HepG2 (cell line): ENCODE measurements around the gene PMM2. TPM values are rescaled to one million over a fixed set of nuclear protein-coding genes. Genes with fewer than 3 reads are reported as not detected.

ENCODE experiments used
- EED ChIP-seq: sonication (generic); formaldehyde crosslinking; IDR thresholded peaks from 2 replicates; pipeline ENCODE4 v1.5.0; 2020; ENCODE audit warnings: mild to moderate bottlenecking, missing genetic modification reagents
- FOXO4 ChIP-seq: sonication (generic); formaldehyde crosslinking; conservative IDR thresholded peaks from 2 replicates; pipeline ENCODE4 v1.8.1; 2023; ENCODE audit warnings: missing genetic modification reagents
- MEIS1 ChIP-seq: sonication (generic); formaldehyde crosslinking; IDR thresholded peaks from 2 replicates; pipeline ENCODE4 v1.9.0; 2021; ENCODE audit warnings: mild to moderate bottlenecking, missing genetic modification reagents, moderate library complexity, borderline replicate concordance
- NBN ChIP-seq: fragments of 450-650 bp; conservative IDR thresholded peaks from 2 replicates; pipeline ENCODE4 v1.6.1; 2017
- PHB2 ChIP-seq: fragments of 450-650 bp; IDR thresholded peaks from 2 replicates; pipeline ENCODE4 v1.6.1; 2018; ENCODE audit not compliant: partially characterized antibody
- RBM39 ChIP-seq: fragments of 200-400 bp; formaldehyde crosslinking; IDR thresholded peaks from one replicate; pipeline ENCODE4 v1.6.1; 2018; ENCODE audit warnings: antibody characterized with exemption, mild to moderate bottlenecking, low read depth, low read length; ENCODE audit not compliant: poor library complexity, severe bottlenecking
- SP4 ChIP-seq: sonication (generic); formaldehyde crosslinking; IDR thresholded peaks from 2 replicates; pipeline ENCODE4 v1.8.1; 2023; ENCODE audit warnings: mild to moderate bottlenecking, missing genetic modification reagents
- TERF1 ChIP-seq: sonication (generic); formaldehyde crosslinking; IDR thresholded peaks from 2 replicates; pipeline ENCODE4 v1.8.0; 2022; ENCODE audit warnings: mild to moderate bottlenecking, missing genetic modification reagents, moderate library complexity
- ZBTB1 ChIP-seq: sonication (generic); formaldehyde crosslinking; IDR thresholded peaks from 2 replicates; pipeline ENCODE4 v1.4.0; 2020; ENCODE audit warnings: missing genetic modification reagents, borderline replicate concordance
- ZMYM4 ChIP-seq: sonication (generic); formaldehyde crosslinking; IDR thresholded peaks from 2 replicates; pipeline ENCODE4 v1.8.1; 2023; ENCODE audit warnings: mild to moderate bottlenecking, missing genetic modification reagents
- ZNF577 ChIP-seq: sonication (generic); formaldehyde crosslinking; IDR thresholded peaks from 2 replicates; pipeline ENCODE4 v1.4.0; 2020; ENCODE audit warnings: mild to moderate bottlenecking, low read depth, missing genetic modification reagents, borderline replicate concordance
- polyA plus RNA-seq, 8 experiments: library from polyadenylated mRNA; depleted of rRNA in 3 of 8; stranded (reverse) in 7 of 8; unstranded in 1 of 8; fragments of >200 nt; fragmentation: Illumina TruSeq in 4 of 8; extraction: Trizol in 4 of 8; gene quantifications; 2 replicates each; pipeline versions ENCODE4 v1.2.1 to v1.2.3, GENCODE V29; 2011 to 2016; ENCODE audit warnings: low read depth in 4 of 8, missing spikeins in 1 of 8, mixed read lengths in 1 of 8; ENCODE audit not compliant: insufficient read depth in 1 of 8
- total RNA-seq, 5 experiments: library from RNA; depleted of rRNA; stranded (reverse); fragments of >200 nt; fragmentation: Illumina TruSeq; extraction: Trizol; gene quantifications; 2 replicates each; pipeline ENCODE4 v1.2.3, GENCODE V29; 2016; ENCODE audit warnings: low read depth in 1 of 5
- TF ChIP-seq, protein P1 (sequence below): sonication (generic); formaldehyde crosslinking; IDR thresholded peaks from 2 replicates; pipeline ENCODE4 v1.5.0; 2020; ENCODE audit warnings: mild to moderate bottlenecking, missing genetic modification reagents, borderline replicate concordance
- TF ChIP-seq, protein P2 (sequence below): sonication (generic); formaldehyde crosslinking; conservative IDR thresholded peaks from 2 replicates; pipeline ENCODE4 v1.8.0; 2022; ENCODE audit warnings: mild to moderate bottlenecking, moderate library complexity, missing genetic modification reagents
- TF ChIP-seq, protein P3 (sequence below): sonication (generic); formaldehyde crosslinking; IDR thresholded peaks from 2 replicates; pipeline ENCODE4 v1.4.0; 2020; ENCODE audit warnings: missing genetic modification reagents

The PMM2 gene
- total and polyA plus RNA-seq, 2 of the 13 experiments (the other 11 are each of a cell fraction or from before 2014, with no cell fraction given): 52.2 to 93.7 TPM

DNA sequence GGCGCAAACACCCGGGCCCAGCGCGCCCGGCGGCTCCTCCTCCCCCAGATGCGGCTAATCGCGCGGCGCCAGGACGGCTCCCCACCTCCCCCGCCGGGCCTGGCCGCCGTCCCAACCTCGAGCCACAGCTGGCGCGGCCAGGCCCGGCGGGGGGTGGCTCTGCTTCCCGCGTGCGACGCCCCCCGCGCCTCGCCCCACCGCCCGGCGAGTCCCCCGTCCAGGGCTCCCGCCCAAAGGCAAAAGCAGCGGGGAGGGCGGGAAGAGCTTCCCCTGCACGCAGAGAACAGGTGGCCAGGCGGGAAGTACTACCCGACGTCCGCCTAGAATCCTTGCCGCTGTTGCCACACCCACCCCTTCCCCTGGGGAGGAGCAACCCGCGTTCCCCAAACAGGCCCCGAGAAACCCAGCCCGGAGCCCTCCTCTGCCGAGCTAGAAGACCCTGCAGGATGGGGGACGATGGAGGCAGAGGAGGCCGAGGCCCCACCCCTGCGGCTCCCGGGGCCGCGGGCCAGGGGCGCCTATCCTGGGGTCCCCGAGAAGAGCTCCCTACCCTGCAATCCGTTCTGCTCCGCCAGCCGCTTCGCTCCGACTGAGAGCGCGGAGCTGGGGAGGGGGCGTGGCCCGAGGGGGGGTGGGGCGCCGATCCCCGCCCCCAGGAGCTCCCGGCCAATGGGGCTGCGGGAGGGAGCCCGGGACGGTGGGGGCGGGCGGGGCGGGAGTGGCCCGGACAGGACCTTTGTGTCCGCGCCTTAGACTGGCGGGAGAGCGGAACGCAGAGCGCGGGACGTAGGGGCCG is 71.0 kb downstream of the PMM2 start, which contains the start of gene CARHSP1 (continued):
- TF ChIP-seq, protein P1, sequence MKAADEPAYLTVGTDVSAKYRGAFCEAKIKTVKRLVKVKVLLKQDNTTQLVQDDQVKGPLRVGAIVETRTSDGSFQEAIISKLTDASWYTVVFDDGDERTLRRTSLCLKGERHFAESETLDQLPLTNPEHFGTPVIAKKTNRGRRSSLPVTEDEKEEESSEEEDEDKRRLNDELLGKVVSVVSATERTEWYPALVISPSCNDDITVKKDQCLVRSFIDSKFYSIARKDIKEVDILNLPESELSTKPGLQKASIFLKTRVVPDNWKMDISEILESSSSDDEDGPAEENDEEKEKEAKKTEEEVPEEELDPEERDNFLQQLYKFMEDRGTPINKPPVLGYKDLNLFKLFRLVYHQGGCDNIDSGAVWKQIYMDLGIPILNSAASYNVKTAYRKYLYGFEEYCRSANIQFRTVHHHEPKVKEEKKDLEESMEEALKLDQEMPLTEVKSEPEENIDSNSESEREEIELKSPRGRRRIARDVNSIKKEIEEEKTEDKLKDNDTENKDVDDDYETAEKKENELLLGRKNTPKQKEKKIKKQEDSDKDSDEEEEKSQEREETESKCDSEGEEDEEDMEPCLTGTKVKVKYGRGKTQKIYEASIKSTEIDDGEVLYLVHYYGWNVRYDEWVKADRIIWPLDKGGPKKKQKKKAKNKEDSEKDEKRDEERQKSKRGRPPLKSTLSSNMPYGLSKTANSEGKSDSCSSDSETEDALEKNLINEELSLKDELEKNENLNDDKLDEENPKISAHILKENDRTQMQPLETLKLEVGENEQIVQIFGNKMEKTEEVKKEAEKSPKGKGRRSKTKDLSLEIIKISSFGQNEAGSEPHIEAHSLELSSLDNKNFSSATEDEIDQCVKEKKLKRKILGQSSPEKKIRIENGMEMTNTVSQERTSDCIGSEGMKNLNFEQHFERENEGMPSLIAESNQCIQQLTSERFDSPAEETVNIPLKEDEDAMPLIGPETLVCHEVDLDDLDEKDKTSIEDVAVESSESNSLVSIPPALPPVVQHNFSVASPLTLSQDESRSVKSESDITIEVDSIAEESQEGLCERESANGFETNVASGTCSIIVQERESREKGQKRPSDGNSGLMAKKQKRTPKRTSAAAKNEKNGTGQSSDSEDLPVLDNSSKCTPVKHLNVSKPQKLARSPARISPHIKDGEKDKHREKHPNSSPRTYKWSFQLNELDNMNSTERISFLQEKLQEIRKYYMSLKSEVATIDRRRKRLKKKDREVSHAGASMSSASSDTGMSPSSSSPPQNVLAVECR (CRISPR knock-in tag): peak; percentile 84; the same call in 1 of the 2 replicates
- TF ChIP-seq NBN (no peak), ZBTB1 (no peak), PHB2 (no peak), ZMYM4 (CRISPR knock-in tag) (peak; percentile 64; the same call in 1 of the 2 replicates), ZNF577 (CRISPR knock-in tag) (peak; percentile 45; the same call in 1 of the 2 replicates), TERF1 (no peak), RBM39 (peak; percentile 88), SP4 (CRISPR knock-in tag) (peak; percentile 90), EED (peak; percentile 80; the same call in 1 of the 2 replicates), MEIS1 (CRISPR knock-in tag) (no peak), FOXO4 (peak; percentile 97; the same call in 1 of the 2 replicates)
- TF ChIP-seq, protein P2, sequence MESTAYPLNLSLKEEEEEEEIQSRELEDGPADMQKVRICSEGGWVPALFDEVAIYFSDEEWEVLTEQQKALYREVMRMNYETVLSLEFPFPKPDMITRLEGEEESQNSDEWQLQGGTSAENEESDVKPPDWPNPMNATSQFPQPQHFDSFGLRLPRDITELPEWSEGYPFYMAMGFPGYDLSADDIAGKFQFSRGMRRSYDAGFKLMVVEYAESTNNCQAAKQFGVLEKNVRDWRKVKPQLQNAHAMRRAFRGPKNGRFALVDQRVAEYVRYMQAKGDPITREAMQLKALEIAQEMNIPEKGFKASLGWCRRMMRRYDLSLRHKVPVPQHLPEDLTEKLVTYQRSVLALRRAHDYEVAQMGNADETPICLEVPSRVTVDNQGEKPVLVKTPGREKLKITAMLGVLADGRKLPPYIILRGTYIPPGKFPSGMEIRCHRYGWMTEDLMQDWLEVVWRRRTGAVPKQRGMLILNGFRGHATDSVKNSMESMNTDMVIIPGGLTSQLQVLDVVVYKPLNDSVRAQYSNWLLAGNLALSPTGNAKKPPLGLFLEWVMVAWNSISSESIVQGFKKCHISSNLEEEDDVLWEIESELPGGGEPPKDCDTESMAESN (CRISPR knock-in tag): no peak
- TF ChIP-seq, protein P3, sequence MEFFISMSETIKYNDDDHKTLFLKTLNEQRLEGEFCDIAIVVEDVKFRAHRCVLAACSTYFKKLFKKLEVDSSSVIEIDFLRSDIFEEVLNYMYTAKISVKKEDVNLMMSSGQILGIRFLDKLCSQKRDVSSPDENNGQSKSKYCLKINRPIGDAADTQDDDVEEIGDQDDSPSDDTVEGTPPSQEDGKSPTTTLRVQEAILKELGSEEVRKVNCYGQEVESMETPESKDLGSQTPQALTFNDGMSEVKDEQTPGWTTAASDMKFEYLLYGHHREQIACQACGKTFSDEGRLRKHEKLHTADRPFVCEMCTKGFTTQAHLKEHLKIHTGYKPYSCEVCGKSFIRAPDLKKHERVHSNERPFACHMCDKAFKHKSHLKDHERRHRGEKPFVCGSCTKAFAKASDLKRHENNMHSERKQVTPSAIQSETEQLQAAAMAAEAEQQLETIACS (CRISPR knock-in tag): peak; percentile 23
